Subcutaneous adipose tissue (tissue), 4 donors: ENCODE data around the gene ADD3. TPM values are rescaled to one million over a fixed set of nuclear protein-coding genes. Genes with fewer than 3 reads are reported as not detected.

ENCODE experiments used
- total RNA-seq, 4 donors: library from RNA; depleted of rRNA; stranded (reverse); fragments of >200 nt; gene quantifications; one replicate each; pipeline ENCODE4 v1.1.0, GENCODE V29; 2016
- TF ChIP-seq, protein P1 (sequence below): fragments of 450-650 bp; IDR thresholded peaks from one replicate; pipeline ENCODE4 v1.5.1; 2016; ENCODE audit warnings: low read depth, mild to moderate bottlenecking, control low read depth, antibody characterized with exemption, moderate library complexity

The ADD3 gene
- total RNA-seq, 4 donors from 2014 or later = 139 to 654 (median 170) TPM

DNA sequence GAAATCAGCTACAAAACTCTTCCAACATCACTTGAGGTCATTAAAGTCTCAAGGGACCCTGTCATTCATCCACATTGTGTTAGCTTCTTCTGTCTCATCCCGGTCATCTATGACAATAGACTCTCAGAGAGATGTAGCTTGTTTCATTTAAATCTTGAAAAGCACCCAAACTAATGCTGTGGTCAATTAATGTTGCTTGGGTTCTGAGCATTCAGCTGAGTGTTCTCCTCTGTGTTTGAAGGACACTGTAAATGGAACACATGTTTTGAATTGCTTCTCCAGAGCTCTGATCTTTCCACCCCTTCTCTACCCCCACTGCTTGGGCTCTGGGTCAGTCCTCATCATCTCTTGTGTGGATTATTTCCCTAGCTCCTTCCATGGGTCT lies 19.6 kb upstream of the ADD3 start:
- TF ChIP-seq, protein P1, sequence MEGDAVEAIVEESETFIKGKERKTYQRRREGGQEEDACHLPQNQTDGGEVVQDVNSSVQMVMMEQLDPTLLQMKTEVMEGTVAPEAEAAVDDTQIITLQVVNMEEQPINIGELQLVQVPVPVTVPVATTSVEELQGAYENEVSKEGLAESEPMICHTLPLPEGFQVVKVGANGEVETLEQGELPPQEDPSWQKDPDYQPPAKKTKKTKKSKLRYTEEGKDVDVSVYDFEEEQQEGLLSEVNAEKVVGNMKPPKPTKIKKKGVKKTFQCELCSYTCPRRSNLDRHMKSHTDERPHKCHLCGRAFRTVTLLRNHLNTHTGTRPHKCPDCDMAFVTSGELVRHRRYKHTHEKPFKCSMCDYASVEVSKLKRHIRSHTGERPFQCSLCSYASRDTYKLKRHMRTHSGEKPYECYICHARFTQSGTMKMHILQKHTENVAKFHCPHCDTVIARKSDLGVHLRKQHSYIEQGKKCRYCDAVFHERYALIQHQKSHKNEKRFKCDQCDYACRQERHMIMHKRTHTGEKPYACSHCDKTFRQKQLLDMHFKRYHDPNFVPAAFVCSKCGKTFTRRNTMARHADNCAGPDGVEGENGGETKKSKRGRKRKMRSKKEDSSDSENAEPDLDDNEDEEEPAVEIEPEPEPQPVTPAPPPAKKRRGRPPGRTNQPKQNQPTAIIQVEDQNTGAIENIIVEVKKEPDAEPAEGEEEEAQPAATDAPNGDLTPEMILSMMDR = no peak

DNA sequence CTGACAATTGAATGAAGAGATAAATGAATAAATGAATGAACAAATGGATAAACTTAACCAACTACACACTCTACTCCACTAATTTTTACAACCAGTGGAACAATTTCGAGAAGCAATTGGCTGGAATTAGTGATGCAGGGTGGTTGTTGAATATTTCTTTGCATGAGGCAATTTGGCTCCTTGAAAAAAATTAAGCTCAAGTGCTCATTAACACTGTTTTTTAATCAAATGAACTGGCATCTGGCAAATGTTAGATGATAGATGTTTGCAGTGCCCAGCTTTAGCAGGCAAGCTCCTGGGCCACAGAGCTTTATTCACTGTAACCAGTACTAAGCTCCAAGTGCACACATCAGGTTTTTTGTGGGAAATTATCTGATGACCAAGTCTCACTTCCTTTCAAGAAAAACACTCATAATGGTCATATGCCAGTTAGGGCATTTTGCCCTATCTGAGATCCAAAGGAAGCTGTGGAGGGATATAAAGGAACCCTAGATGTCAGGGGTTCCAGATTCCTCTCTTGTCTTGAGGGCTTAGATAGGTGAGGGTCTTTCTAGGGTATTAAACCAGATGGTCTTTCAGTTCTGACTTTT lies 16.4 kb upstream of the ADD3 start:
- TF ChIP-seq, protein P1 = no peak

DNA sequence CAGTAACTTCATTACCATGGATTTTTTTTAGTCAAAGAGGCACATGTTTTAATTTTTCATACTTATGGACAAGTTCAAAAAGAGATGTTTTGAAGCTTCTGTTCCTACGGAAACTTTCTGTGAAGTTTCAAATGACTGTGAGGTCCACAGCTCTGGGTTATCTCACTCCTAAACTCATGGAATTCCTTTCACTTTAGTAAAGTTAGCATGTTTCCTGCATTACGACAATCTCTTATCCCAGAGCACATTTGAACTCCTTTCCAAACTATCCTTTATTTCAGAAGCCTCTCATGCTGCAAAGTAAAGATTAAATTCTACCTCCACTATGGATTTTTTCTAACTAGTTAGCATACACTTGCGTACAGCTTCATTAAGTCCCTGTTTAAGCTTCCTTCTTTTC lies 15.3 kb upstream of the ADD3 start:
- TF ChIP-seq, protein P1 = no peak

DNA sequence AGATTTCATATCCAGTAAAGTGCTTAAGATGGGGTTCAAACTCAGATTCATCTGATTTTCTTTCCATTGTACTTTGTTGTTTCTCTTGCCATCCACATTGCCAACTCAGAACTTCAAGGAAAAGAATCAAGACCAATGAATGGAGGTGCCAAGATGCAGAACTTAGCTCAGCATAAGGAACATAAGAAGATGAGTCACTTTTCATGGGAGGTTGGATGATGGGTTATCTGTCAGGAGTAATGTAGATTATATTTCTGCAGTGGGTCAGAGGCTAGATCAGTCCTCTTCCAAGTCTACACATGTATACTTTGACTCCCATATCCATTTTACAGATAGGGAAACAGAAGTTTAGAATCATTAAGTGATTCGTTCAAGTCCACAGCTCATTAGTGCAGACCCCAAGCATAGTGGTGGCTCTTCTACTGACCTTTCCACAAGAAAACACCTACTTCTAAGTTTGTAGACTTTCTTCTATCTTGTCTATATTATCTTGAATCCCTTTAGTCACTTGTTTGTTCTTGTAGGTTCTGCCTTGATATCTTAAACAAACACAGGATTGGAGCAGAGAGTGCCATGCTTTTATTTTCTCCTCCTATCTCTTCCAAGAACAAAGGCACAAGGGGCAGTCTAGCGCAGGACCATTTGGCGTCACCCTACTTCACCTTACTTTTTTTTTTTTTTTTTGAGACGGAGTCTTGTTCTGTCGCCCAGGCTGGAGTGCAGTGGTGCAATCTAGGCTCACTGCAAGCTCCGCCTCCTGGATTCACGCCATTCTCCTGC lies 14.0 kb upstream of the ADD3 start:
- TF ChIP-seq, protein P1 = no peak

DNA sequence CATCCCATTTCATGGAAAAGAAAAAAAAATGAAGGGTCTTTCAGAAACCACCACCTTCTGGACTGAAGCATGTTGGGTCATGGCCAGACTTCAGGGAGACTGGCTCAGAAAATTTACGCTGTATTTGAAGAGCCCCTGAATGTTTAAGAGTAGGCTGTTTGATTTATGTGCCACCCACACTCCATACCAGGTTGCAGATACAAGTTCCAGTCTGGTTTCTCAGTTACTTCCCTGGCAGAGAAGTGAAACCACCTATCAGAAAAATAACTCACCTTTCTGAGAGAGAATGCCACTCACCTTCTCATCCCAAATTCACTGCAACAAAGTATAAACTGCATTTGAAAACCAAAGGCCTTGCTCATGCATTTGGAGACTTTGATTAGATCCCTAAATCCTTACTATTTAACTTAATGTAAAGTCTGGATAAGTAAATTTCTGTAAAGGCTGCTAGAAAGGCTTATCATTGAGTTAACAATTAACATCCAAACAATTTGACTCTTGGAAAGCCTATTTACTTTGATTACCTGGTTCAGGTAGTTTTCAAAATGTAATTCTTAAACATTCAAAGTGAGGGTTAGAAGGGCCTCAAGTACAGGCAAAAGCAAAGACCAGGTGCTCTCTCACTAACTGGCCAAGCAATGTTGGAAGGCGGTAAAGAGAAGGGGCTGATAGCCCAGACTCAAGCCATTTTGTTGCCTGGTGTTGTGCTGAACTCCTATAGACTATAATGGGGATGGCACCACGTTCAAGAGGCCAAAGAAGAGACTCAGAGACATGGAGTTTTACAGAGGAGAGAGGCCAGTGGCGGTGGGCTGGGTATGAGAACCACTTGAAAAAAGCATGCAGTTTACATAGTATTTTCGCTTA lies 12.8 kb upstream of the ADD3 start:
- TF ChIP-seq, protein P1 = no peak

DNA sequence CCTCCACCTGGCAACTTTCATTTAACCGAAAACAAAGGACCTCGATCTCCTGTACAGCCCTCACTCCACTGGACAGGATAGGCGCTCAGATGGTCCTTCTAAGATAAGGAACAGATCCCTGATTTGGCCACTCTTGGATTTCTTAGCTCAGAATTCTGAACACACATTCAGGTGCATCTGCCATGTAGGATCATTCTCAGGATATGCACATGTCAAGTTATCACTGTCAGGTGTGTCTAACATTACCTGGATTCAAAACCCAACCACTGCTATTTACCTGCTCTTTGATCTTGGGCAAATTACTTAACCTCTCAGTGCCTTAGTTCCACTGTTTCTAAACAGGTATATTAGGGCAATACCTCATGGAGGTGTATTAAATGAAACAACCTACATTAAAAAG lies 12.2 kb upstream of the ADD3 start:
- TF ChIP-seq, protein P1 = no peak

DNA sequence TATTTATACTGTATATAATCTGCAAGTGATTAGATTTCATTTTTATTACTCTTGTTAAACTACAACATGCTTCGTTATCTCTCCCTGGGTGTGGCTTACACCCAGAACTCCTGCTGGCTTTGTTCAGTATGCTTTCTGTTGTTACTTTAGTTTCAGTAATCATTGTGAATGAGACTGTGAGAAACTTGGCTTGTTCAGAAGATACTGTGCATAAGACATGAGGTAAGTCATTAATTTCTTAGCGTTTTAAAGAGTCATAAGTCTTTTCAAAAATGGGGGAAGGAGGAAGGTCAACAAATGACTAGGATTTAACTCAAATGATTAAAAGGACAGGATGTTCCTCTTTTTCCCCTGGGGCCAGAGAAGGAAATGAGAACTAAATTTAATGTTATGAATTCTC lies 11.6 kb upstream of the ADD3 start:
- TF ChIP-seq, protein P1 = no peak
